Measurements from ENCODE around the gene CYSRT1. TPM values are rescaled to one million over a fixed set of nuclear protein-coding genes. Genes with fewer than 3 reads are reported as not detected.
"Not testable (repeated sequence)": the region's sequence is repeated elsewhere in the genome, so short reads cannot be mapped to it uniquely, and the experiment has no call there.

The CYSRT1 gene
- total RNA-seq, 1 donor from 2014 or later, result 1.4 TPM

DNA sequence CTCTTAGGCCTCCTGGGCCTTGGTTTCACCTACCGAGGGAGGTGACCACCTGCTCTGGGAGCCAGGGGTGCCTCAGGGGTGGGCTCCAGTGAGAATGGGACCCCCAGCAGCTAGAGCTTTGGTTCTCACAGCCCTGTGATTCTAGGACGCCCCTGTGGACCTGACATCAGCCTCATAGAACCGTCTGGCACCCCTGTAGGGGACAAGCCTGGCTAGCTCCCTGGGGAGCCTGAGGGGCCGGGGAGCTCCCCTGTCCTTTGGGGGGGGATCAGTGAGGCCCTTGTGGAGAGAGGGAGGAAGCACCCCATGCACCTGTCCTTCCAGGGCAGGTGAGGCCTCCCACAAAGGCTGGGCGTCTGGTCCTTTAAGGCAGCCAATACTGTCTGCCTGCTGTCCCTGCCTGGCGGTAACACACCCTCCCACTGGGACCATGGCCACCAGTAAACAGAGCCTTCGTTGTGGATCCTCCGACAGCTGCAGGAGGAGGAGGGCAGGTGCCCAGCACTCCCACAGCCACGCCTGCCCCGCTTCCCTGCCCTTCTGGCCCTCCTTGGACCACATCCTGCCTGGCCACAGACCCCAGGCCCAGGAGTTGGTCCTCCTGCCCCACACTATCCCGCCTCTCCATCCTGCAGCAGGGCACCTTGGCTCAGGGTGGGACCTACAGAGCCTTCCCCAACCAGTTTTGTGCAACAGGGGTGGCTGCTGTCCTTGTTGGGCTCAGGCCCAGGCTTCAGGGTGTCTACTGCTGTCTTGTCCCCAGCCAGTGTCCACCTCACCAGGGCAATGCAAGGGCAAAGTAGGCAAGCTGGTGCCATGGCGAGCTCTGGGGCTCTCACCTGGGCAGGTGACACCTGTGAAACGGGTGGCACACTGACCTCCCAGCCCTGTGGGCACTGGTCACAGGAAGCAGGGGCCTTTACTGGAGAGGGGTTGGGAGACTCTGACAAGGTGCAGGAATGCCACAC lies 13.1 kb downstream of the CYSRT1 start:
- DNase-seq, result no peak

DNA sequence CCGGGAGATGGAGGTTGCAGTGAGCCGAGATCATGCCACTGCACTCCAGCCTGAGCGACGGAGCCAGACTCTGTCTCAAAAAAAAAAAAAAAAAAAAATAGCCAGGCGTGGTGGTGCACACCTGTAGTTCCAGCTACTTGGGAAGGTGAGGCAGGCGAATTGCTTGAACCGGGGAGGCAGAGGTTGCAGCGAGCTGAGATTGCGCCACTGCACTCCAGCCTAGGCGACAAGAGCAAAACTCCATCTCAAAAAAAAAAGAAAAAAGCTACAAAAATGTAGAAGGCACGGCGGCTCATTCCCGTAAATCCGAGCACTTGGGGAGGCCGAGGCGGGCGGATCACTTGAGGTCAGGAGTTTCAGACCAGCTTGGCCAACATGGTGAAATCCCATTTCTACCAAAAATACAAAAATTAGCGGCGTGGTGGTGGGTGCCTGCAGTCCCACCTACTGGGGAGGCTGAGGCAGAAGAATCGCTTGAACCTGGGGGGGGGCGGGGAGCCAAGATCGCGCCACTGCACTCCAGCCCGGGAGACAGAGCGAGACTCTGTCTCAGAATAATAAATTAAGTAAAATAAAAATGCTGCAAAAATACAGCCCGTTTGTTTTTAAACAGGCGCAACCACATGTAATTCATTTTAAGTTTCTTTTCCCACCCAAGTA lies 14.7 kb downstream of the CYSRT1 start:
- DNase-seq, result not testable (repeated sequence)

DNA sequence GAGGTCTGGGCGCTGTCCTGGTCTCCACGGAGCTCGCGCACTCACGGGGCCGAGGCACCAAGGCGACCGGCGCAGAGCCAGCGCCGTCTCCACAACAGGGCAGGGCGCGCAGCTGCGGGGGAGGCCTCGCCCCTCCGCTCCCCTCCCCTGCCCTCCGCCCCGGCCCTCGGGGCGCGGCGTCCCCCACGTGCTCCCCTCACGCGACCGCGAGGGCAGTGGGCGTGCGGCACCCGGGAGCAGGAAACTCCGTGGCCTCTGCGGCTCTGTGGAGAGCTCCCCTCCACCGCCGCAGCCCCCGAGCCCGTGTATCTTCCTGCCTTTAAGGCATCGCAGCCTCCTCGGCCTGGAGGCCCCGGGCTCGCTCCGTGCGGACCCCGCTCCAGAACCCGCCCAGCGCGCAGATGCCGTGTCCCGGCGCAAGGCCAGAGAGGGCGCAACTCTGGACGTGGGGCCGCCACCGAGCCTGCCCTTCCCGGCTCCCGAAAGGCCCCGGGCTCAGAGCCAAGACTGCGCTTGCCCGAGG lies 15.4 kb downstream of the CYSRT1 start:
- peak; percentile 79 for DNase-seq

DNA sequence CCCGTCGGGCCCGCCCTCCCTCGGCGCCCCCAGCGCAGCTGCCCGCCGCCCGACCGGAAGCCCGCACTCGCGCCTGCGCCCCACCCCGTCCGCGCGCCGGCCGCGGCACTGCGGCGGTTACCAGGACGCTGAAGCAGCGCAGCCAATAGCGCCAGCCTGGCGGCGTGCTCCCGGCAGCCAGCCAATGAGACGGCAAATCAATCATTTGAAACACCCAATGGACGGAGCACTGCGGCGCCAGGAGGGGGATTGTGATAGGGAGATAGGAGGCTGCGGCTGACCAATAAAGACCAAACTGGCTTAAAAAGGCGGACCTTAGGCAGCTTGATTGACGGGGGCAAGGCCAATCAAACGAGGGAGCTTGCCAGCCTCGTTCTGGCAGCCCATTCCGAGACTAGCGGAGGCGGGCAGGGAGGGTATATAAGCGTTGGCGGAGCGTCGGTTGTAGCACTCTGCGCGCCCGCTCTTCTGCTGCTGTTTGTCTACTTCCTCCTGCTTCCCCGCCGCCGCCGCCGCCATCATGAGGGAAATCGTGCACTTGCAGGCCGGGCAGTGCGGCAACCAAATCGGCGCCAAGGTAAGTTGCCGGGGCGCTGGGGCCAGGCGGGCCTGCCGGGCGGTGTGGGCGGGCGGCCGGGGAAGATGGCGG lies 16.0 kb downstream of the CYSRT1 start, which contains the start of gene TUBB4B:
Gene TUBB4B (plus strand): TSS at position 447 of the 649 bp plus-strand sequence. CDS start 74 bp downstream, at position 521.
- DNase-seq, result peak; percentile 100

DNA sequence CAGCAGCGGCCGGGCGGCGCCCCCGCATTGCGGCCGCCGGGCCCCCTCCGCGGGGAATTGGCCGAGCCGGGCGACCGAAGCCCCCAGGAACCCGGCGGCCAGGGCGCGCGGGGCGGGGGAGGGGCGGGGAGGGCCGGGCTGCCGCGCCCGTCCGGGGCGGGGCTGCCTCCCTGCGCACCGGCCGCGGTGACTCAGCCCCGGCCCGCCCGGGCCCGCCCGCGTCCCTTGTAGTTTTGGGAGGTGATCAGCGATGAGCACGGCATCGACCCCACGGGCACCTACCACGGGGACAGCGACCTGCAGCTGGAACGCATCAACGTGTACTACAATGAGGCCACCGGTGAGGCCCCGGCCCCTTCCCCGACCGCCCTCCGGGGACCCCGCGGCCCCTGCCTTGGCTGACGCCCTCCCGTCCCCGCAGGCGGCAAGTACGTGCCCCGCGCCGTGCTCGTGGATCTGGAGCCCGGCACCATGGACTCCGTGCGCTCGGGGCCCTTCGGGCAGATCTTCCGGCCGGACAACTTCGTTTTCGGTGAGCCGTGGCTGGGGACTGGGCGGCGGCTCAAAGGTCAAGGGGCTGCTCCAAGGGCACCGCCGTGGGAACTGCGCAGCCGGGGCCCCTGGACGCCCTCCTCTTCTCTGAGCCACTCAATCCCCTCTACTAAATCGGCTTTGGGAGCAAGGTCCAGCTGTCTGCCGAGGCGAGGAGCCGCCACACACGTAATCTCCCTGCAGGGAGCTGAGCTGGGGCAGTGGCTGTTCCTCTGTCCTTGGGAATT lies 16.7 kb downstream of the CYSRT1 start:
- DNase-seq, result no peak

DNA sequence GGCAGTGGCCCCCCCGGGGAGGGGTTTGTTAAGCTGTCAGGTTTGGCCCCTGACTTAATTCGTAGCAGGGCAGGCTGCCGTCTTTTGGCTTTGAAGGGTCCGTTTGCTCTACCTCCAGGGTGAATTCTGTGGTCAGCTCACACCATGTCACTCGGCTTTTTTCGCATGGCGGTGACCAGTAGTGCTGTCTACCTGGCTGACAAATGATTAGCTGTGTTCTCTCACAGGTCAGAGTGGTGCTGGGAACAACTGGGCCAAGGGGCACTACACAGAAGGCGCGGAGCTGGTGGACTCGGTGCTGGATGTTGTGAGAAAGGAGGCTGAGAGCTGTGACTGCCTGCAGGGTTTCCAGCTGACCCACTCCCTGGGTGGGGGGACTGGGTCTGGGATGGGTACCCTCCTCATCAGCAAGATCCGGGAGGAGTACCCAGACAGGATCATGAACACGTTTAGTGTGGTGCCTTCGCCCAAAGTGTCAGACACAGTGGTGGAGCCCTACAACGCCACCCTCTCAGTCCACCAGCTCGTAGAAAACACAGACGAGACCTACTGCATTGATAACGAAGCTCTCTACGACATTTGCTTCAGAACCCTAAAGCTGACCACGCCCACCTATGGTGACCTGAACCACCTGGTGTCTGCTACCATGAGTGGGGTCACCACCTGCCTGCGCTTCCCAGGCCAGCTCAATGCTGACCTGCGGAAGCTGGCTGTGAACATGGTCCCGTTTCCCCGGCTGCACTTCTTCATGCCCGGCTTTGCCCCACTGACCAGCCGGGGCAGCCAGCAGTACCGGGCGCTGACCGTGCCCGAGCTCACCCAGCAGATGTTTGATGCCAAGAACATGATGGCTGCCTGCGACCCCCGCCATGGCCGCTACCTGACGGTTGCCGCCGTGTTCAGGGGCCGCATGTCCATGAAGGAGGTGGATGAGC lies 17.6 kb downstream of the CYSRT1 start:
- DNase-seq, result no peak

DNA sequence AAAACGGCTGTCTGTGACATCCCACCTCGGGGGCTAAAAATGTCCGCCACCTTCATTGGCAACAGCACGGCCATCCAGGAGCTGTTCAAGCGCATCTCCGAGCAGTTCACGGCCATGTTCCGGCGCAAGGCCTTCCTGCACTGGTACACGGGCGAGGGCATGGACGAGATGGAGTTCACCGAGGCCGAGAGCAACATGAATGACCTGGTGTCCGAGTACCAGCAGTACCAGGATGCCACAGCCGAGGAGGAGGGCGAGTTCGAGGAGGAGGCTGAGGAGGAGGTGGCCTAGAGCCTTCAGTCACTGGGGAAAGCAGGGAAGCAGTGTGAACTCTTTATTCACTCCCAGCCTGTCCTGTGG lies 18.3 kb downstream of the CYSRT1 start:
- DNase-seq, result not testable (repeated sequence)

DNA sequence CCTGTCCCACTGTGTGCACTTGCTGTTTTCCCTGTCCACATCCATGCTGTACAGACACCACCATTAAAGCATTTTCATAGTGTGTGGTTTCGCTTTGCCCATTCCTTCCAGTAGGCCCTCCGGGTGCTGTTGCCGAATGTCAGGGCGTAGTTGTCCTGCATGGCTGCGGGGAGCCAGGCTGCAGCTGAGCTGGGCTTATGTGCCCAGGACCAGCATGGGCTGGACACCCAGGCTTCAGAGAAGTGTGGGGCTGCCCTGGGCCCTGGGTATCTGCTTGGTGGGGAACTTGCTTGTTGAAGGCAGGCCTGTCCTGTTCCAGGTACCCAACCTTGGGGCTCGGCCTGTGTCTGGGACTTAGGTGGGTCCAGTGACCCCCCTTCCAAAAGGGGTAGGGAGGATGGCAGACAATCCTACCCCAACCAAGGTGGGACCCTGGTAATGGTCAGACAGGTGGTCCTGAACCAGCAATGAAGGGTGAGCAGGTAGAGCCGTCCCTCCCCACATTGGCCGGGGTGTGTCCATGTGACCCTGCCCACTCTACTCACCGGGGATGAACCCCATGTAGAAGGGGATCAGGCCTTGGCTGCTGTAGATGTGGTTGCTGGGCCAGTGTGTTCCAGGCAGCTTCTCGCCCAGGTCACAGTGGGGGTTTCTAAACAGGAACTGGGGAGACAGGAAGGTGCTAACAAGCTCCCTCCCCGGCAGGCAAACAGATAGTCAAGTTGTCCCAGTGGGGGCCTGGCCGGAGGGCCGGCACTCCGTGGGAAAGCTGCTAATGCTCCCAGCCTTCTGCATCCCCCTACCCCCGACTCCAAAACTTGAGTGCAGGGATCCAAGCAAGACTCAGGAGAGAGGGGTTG lies 18.9 kb downstream of the CYSRT1 start:
- DNase-seq, result no peak

DNA sequence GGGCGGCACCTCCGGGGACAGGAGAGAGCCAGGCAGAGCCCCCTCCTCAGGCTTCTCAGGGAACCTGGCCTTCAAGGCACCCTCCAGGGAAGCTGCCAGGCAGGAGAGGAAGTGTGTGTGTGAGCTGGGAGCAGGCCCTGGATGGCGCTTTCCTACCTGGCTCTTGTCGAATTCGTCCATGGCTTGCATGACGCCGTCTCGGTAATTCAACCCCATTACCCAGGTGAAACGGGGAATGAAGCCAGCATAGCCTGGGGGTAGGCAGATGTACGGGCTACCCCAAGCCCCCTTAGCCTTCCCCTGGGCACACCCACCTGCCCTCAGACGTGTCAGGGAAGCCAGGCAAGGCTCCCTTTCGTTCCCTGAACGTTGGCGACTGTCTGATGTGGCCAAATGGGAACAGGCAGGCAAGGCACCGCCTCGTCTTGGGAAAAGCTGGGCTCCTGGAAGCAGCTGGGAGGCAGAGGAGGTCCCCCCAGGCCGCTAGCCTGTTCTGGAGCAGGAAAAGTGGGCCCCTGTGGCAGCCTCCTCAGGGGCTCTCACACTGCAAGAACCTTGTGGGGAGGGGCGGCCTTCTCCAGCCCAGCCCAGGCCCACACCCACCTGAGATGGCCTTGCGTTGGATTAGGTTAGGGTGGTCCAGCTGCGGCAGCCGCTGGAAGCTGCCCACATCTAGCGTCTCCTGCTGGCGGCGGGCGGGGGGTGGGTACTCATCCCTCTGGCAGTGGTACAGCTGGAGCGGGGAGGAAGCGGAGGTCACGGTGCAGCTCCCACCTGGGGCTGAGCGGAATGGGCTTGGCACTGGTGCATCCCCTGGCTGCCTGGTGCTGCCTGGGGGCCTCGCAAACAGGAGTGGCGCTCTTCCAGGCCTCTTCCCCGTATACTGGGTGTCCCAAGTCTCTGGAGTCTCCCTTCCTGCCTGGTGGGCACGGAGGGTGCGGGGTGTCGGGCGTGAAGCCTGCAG lies 19.8 kb downstream of the CYSRT1 start:
- no peak for DNase-seq

DNA sequence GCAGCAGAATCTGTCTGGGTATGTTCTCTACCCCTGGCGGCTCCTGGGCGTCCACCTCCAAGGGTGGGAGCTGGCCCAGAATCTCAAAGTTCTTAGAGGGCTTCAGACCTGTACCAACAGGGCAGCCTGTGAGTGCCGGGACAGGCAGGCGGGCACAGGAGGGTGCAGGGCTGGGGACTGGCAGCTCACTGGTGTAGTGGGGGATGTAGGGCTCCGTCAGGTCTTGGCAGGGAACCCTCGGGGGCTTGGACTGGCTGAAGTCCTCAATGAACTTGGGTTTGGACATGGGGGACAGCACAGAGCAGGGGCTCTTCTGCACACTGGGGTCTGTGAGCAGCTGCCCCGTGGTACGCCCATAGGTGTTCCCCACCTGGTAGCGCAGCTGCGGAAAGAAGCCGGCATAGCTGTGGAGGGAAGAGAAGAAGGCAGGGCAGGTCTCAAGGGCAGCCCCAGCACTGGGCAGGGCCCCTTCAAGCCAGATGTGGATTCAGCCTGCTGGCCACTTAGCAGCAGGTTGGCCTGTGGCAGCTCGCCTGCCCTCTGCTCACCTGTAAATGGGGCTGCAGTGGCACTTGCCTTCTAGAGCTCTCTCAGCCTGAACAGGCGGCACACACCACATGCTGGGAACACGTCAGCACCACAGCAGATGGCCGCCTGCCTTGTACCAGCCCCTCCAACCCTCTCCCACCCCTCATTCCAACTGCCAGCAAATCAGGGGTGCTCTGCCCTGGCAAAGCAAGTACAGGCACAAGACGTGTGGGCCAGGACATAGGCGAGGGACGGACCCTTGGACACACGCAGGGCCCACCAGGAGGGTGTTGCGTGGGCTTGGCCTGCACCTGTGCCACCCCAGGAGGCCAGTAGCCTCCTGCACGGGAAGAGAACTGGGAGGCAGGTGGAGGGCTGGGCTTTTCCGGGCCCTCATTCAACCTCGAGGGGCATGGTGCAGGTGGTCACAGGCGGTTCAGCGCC lies 20.8 kb downstream of the CYSRT1 start:
- DNase-seq, result no peak

DNA sequence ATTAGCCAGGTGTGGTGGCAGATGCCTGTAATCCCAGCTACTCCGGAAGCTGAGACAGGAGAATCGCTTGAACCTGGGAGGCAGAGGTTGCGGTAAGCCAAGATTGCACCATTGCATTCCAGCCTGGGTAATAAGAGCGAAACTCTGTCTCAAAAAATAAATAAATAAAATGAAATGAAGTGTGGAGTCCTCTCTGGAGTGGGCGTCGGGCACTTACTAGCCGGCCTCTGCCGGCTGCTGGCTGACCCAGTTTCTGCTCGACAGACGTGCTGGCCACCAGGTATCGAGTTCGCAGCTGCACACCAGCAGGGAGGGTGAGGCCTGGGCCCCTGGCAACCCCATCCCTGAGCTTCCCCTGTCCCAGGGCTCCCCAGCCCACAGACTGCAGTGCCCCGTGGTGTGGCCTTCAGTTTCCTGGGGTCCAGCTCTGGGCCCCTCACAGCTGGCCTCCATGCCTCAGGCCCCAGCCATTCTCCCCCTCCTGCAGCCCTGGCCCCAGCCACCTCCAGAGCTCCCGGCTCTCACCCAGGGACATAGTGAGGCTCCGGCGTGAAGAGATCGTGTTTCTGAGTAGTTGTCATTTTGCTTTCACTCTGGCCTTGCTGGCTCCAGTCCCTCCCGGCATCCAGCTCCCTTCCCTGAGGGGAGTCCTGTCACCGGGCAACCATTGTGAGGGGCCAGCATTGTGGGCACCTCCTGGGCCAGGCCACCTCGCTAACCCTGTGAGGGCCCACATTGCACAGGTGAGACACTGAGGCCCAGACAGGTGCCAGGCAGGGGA lies 22.4 kb downstream of the CYSRT1 start:
- DNase-seq, result no peak

DNA sequence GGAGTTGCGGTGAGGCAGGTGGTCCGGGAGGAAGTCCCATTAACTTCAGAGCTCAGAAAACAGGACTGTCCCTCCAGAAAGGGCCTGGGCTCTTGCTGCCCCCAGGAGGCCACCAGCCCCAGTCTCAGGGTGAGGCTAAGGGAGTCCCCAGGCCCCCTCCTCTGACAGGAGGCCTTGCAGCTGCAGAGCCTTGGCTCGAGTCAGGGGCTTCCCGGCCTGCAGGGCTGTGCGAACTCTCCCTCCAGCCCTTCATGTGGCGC lies 22.9 kb downstream of the CYSRT1 start:
- no peak for DNase-seq

DNA sequence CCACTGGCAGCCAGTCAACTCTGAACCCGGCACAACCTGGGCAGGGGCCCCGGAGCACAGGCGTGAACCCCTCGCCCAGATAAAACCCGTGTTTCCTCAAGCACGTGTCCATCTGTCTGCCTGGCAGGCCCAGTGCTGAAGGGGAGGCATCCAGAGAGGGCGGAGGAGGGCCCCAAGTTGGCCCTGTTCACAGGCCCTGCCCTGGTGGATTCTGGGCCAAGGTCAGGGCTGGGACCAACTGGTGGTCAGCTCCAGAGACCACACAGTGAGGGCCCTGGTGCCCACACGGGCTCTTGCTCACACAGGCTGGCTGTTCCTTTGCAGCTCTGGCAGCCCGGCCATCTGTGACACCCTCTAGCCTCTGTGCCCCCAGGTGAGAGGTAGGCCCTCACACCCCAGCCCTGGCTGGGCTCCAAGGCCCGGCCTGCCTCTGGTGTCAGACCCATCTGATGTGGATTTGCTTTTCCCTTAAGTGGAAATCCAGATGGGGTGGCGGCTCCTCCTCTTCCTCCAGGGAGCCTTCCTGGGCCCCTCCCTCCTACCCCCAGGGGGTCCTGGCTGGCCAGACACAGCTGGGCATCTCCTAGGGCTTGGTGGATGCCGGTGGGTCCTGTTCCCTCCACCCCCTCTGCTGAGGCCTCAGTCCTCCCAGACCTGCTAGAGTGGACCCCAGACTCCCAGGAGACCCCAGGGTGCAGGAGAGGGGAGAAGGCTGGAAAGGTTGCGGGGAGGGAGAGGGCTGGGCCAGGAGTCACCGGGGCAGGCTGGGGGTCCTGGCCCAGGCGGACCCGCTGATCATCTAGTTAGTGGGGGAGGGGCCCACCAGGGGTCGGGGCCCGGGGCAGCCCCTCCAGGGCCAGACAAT lies 25.6 kb downstream of the CYSRT1 start:
- no peak for DNase-seq

DNA sequence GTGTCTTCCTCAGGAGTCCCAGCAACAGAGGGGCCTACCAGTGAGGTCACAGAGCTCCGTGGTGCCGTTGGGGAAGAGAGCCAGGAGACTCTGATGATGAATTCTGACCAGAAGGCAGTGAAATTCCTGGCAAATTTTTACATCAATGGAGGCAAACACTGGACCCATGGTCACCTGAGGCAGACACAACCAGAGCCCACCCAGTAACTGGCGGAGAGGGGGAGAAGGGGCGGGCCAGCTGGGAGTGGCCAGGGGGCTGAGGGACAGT lies 26.2 kb downstream of the CYSRT1 start, which contains the start of gene STPG3:
Gene STPG3 (plus strand): TSS at position 93 of the 268 bp plus-strand sequence. CDS start 1 bp downstream, at position 94.
- DNase-seq, result no peak

DNA sequence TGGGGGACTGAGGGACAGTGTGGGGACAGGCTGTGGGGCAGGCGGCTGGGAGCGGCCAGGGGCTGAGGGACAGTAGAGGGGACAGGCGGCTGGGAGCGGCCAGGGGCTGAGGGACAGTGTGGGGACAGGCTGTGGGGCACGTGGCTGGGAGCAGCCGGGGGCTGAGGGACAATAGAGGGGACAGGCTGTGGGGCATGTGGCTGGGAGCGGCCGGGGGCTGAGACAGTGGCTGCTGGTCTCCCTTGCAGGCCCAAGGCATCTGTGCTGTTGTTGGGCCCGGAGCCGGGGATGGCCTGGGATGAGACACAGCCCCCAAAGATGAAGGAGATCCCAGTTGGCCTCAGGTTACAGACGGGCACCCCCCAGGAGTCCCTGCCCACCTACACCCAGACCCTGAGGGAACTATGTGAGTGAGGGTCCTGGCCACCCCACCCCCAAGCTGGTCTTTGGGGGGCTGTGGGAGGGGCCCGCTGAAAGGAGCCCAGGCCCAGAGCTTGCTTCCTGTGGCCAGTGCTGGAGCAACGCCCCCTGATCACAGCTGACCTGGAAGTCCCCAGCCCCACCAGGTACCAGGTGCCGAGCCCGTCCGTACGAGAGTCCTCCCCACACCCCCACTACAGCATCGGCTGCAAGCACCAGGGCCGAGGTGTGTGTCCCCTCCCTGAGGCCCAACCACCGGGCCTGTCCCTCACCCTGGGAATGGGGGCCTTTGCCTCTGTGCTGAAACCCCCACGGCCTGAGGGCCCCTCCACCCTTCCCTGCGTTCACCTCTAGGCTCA lies 26.7 kb downstream of the CYSRT1 start:
- no peak for DNase-seq
